Measurements from ENCODE around the gene SPECC1. TPM values are rescaled to one million over a fixed set of nuclear protein-coding genes. Genes with fewer than 3 reads are reported as not detected.

SPECC1 gene
- total RNA-seq, 1 donor from 2014 or later, result 31.0 TPM

DNA sequence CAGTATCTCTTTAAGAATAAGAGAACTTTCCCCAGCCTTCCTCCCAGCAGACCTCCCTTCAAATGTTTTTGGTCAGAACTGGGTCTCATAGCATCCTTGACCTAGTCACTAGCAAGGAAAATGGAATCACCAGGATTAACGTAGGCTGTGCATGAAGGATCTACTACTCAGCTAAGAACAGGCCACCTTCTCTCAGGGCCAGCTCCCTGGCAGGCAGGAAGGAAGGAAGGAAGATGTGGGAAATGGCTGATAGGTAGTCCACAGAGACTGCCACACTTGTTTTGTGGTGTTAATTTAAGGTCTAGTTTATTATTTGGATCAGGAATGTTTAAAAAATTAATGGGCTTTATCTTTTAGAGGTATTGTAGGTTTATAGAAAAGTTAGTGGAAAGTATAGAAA, 136.4 kb downstream of the SPECC1 start:
- H3K27me3 ChIP-seq, result no peaks in the 10 kb centered on the region
- H3K36me3 ChIP-seq, result no peaks in the 10 kb centered on the region
- TF ChIP-seq, protein P1, sequence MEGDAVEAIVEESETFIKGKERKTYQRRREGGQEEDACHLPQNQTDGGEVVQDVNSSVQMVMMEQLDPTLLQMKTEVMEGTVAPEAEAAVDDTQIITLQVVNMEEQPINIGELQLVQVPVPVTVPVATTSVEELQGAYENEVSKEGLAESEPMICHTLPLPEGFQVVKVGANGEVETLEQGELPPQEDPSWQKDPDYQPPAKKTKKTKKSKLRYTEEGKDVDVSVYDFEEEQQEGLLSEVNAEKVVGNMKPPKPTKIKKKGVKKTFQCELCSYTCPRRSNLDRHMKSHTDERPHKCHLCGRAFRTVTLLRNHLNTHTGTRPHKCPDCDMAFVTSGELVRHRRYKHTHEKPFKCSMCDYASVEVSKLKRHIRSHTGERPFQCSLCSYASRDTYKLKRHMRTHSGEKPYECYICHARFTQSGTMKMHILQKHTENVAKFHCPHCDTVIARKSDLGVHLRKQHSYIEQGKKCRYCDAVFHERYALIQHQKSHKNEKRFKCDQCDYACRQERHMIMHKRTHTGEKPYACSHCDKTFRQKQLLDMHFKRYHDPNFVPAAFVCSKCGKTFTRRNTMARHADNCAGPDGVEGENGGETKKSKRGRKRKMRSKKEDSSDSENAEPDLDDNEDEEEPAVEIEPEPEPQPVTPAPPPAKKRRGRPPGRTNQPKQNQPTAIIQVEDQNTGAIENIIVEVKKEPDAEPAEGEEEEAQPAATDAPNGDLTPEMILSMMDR (IDR thresholded peaks at IDR 0.05), result no peak
- ATAC-seq (no peak), DNase-seq (no peak)
- H3K4me1 ChIP-seq, result no peaks in the 10 kb centered on the region
- intact Hi-C loops (cut with DNase I), result no loop called here
- H3K4me3 ChIP-seq, result no peak overlapping the region
- no peak overlapping the region for H3K27ac ChIP-seq
- no peaks in the 10 kb centered on the region for H3K9me3 ChIP-seq

GRCh38 chr17:20149251-20149650, 140.1 kb downstream of the SPECC1 start:
- no peaks in the 10 kb centered on the region for H3K27me3 ChIP-seq
- H3K36me3 ChIP-seq, result no peaks in the 10 kb centered on the region
- TF ChIP-seq, protein P1 (IDR thresholded peaks at IDR 0.05), result no peak
- H3K4me3 ChIP-seq, result no peak overlapping the region
- intact Hi-C loops (cut with DNase I), result no loop called here
- no peaks in the 10 kb centered on the region for H3K9me3 ChIP-seq
- H3K27ac ChIP-seq, result no peak overlapping the region
- ATAC-seq, result no peak
- no peaks in the 10 kb centered on the region for H3K4me1 ChIP-seq
- DNase-seq, result no peak

DNA sequence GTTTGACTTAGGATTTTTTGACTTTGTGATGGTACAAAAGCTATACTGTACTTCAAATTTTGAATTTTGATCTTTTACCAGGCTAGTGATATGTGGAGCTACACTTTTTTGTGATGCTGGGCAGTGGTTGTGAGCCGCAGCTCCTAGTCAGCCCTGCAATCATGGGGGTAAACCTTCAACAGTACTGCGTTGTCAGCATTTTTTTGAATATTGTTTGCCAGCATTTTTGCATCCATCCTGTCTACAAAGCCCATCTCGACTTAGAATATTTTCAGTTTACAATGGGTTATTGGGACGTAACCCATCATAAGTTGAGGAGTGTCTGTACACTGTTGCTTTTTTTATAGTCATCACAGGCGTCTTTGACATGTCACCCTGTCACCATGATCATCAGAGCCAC, 142.0 kb downstream of the SPECC1 start:
- Histone ChIP-seq H3K36me3 (no peaks in the 10 kb centered on the region), H3K27me3 (no peaks in the 10 kb centered on the region), H3K9me3 (no peaks in the 10 kb centered on the region), H3K4me3 (no peak overlapping the region), H3K4me1 (no peaks in the 10 kb centered on the region), H3K27ac (no peak overlapping the region)
- TF ChIP-seq, protein P1 (IDR thresholded peaks at IDR 0.05), result no peak
- ATAC-seq, result no peak
- DNase-seq, result no peak
- intact Hi-C loops (cut with DNase I), result no loop called here

- H3K27me3 ChIP-seq, result no peaks in the 10 kb centered on the region
- intact Hi-C loops (cut with DNase I), result no loop called here
- peaks cover 5% of the 10 kb centered on the region for H3K4me1 ChIP-seq
- H3K4me3 ChIP-seq, result no peak overlapping the region
- DNase-seq, result no peak
- H3K36me3 ChIP-seq, result no peaks in the 10 kb centered on the region
- no peak for ATAC-seq
- H3K9me3 ChIP-seq, result no peaks in the 10 kb centered on the region
- H3K27ac ChIP-seq, result no peak overlapping the region
- TF ChIP-seq, protein P1 (IDR thresholded peaks at IDR 0.05), result no peak
These were observed 144.1 kb downstream of the SPECC1 start for GRCh38 chr17:20153231-20153630.

GRCh38 chr17:20154286-20155000, 145.3 kb downstream of the SPECC1 start:
- no peak overlapping the region for H3K4me3 ChIP-seq
- H3K9me3 ChIP-seq, result no peaks in the 10 kb centered on the region
- ATAC-seq (no peak), DNase-seq (no peak)
- intact Hi-C loops (cut with DNase I), result no loop called here
- H3K27ac ChIP-seq, result no peak overlapping the region
- no peaks in the 10 kb centered on the region for H3K27me3 ChIP-seq
- H3K36me3 ChIP-seq, result no peaks in the 10 kb centered on the region
- TF ChIP-seq, protein P1 (IDR thresholded peaks at IDR 0.05), result no peak
- H3K4me1 ChIP-seq, result peaks cover 5% of the 10 kb centered on the region
